Hepatocyte (in vitro differentiated cells): ENCODE data around the gene RADIL. TPM values are rescaled to one million over a fixed set of nuclear protein-coding genes. Genes with fewer than 3 reads are reported as not detected.

Experiments used
- DNase-seq: peaks from one replicate; pipeline ENCODE4 v3.0.0-alpha.2; 2016; ENCODE audit warnings: low spot score
- H2AFZ ChIP-seq: fragments of 200-600 bp; sonication (generic); 2 replicates; pipeline ENCODE4 v1.6.0; 2016; ENCODE audit warnings: antibody characterized with exemption, mild to moderate bottlenecking
- H3K27ac ChIP-seq: fragments of 200-600 bp; sonication (generic); 2 replicates; pipeline ENCODE4 v1.5.1; 2016; ENCODE audit warnings: mild to moderate bottlenecking
- H3K27me3 ChIP-seq: fragments of 200-600 bp; sonication (generic); 2 replicates; pipeline ENCODE4 v1.6.1; 2016
- H3K36me3 ChIP-seq: fragments of 200-600 bp; sonication (generic); replicated peaks from 2 replicates; pipeline ENCODE4 v1.5.1; 2016; ENCODE audit warnings: low read depth; ENCODE audit not compliant: insufficient read depth
- H3K4me1 ChIP-seq: fragments of 200-600 bp; sonication (generic); 2 replicates; pipeline ENCODE4 v1.5.1; 2016; ENCODE audit warnings: mild to moderate bottlenecking, moderate library complexity; ENCODE audit not compliant: insufficient read depth
- H3K4me2 ChIP-seq: fragments of 200-600 bp; sonication (generic); 2 replicates; pipeline ENCODE4 v1.6.0; 2016
- H3K4me3 ChIP-seq: fragments of 200-600 bp; sonication (generic); 2 replicates; pipeline ENCODE4 v1.5.1; 2016; ENCODE audit warnings: mild to moderate bottlenecking
- H3K79me2 ChIP-seq: fragments of 200-600 bp; sonication (generic); 2 replicates; pipeline ENCODE4 v1.6.0; 2017; ENCODE audit warnings: mild to moderate bottlenecking
- H3K9me2 ChIP-seq: fragments of 200-600 bp; sonication (generic); replicated peaks from 2 replicates; pipeline ENCODE4 v1.6.0; 2017; ENCODE audit warnings: mild to moderate bottlenecking; ENCODE audit not compliant: insufficient read depth
- H3K9me3 ChIP-seq: fragments of 200-600 bp; sonication (generic); 2 replicates; pipeline ENCODE4 v1.5.1; 2016; ENCODE audit warnings: low read depth, mild to moderate bottlenecking
- H4K20me1 ChIP-seq: fragments of 200-600 bp; sonication (generic); 2 replicates; pipeline ENCODE4 v1.6.0; 2016; ENCODE audit warnings: mild to moderate bottlenecking; ENCODE audit not compliant: insufficient read depth, poor library complexity, severe bottlenecking
- EZH2 ChIP-seq: fragments of 200-600 bp; sonication (generic); IDR thresholded peaks from 2 replicates; pipeline ENCODE4 v1.6.1; 2016; ENCODE audit warnings: antibody characterized with exemption, mild to moderate bottlenecking, borderline replicate concordance
- EZH2phosphoT487 ChIP-seq: fragments of 200-600 bp; sonication (generic); IDR thresholded peaks from one replicate; pipeline ENCODE4 v1.6.1; 2018; ENCODE audit warnings: antibody characterized with exemption, mild to moderate bottlenecking, low read depth, moderate library complexity; ENCODE audit not compliant: unreplicated experiment, severe bottlenecking
- WGBS: methylation state at CpG from one replicate; pipeline ENCODE4 v1.1.6; 2016; ENCODE audit warnings: low lambda C conversion rate; ENCODE audit errors: missing lambda C conversion rate; 5-methylcytosine and 5-hydroxymethylcytosine counted together
- polyA plus RNA-seq: library from polyadenylated mRNA; unstranded; fragments of >200 nt; fragmentation: Nextera tagmentation; extraction: Ambion mirVana; gene quantifications from 2 replicates; pipeline ENCODE4 v1.2.1, GENCODE V29; 2016
- total RNA-seq: library from RNA; depleted of rRNA; stranded (reverse); fragments of >200 nt; gene quantifications from 2 replicates; pipeline ENCODE4 v1.2.3, GENCODE V29; 2014
- TF ChIP-seq, protein P1 (sequence below): fragments of 200-600 bp; sonication (generic); IDR thresholded peaks from 2 replicates; pipeline ENCODE4 v1.5.1; 2016; ENCODE audit warnings: antibody characterized with exemption, mild to moderate bottlenecking; ENCODE audit not compliant: poor library complexity

Gene RADIL
- total and polyA plus RNA-seq, 2 experiments from 2014 or later = 0.53 to 0.60 TPM

DNA sequence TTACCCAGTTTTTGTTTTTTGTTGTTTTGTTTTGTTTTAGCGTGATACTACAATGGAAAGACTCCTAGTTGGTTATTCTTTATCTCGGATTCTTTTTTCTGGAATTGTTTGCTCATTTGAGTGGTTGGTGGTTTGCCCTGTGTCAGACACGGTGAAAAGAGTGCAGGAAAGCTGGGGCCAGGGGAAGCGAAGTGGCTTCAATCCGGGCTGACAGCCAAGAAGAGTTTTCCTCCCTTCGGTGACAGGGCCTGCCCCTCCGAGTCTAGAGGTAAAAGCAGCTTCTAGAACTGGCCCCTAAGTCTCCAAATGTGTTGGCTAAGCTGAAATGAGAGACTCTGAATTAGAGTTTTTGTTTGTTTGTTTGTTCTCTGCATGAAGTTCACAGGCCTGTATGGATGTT lies 113.8 kb downstream of the RADIL start:
- Histone ChIP-seq H3K9me3 (no peaks in the 10 kb centered on the region), H3K27me3 (no peaks in the 10 kb centered on the region), H3K27ac (no peak overlapping the region), H3K4me1 (no peaks in the 10 kb centered on the region), H3K79me2 (peaks cover 9% of the 10 kb centered on the region), H3K4me2 (no peak overlapping the region), H3K36me3 (no peaks in the 10 kb centered on the region), H3K9me2 (no peaks in the 10 kb centered on the region), H3K4me3 (no peak overlapping the region), H4K20me1 (no peaks in the 10 kb centered on the region), H2AFZ (no peak overlapping the region)
- no peak for DNase-seq
- TF ChIP-seq EZH2 = no peak
- TF ChIP-seq, protein P1, sequence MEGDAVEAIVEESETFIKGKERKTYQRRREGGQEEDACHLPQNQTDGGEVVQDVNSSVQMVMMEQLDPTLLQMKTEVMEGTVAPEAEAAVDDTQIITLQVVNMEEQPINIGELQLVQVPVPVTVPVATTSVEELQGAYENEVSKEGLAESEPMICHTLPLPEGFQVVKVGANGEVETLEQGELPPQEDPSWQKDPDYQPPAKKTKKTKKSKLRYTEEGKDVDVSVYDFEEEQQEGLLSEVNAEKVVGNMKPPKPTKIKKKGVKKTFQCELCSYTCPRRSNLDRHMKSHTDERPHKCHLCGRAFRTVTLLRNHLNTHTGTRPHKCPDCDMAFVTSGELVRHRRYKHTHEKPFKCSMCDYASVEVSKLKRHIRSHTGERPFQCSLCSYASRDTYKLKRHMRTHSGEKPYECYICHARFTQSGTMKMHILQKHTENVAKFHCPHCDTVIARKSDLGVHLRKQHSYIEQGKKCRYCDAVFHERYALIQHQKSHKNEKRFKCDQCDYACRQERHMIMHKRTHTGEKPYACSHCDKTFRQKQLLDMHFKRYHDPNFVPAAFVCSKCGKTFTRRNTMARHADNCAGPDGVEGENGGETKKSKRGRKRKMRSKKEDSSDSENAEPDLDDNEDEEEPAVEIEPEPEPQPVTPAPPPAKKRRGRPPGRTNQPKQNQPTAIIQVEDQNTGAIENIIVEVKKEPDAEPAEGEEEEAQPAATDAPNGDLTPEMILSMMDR = no peak
- no peak for TF ChIP-seq EZH2phosphoT487
- WGBS = 77% methylated on average over 7 of the region's 7 CpGs

DNA sequence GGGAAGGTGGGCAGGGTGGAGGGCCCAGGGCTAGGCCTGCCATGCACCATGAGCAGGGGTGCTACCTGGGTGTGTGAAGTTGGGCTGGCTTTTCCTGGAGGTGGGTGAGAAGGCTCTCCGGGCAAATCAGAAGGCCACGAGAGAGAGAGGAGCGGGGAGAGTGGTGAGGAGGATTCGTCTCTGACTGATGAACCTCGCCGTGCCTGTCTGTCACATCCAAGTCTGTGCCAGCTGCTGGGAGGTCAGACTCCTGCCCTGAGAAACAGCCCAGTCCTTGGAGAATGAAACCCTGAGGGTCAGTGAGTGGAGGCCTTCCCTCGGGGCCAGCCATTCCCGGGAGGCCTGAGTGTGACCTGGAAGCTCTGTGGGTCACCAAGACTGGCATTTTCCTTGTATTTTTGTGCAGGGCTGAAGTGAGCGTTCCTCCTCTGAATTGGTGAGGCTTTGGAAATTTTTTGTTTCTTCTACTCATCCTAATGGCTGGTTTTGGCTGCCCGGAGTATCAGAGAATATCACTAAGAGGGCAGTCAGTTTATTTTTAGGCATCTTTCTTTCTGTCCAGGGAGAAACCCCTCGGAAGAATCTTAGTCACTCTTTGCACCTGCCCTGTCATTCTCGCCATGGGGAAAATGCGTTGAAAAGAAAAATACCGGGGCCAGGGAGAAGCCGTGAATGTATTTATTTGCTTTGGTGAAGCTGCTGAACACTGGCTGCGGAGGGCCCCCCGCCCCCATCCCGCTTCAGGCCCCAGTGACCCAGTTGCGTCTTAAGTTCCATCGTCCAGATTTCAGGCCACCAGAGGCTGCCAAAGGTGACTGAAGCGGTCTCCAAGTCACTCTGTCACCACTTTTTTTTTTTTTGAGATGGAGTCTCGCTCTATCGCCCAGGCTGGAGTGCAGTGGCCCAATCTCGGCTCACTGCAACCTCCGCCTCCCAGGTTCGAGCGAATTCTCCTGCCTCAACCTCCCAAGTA lies 114.6 kb downstream of the RADIL start:
- no peaks in the 10 kb centered on the region for H3K9me2 ChIP-seq
- DNase-seq = no peak
- WGBS = 95% methylated on average over 26 of the region's 27 CpGs
- no peak for TF ChIP-seq EZH2phosphoT487
- no peak for TF ChIP-seq EZH2
- TF ChIP-seq, protein P1 = no peak
- no peaks in the 10 kb centered on the region for H3K4me1 ChIP-seq
- no peaks in the 10 kb centered on the region for H3K27me3 ChIP-seq
- no peaks in the 10 kb centered on the region for H3K9me3 ChIP-seq
- H4K20me1 ChIP-seq = no peaks in the 10 kb centered on the region
- peaks cover 4% of the 10 kb centered on the region for H3K79me2 ChIP-seq
- no peak overlapping the region for H3K4me3 ChIP-seq
- H2AFZ ChIP-seq = no peak overlapping the region
- no peak overlapping the region for H3K27ac ChIP-seq
- H3K36me3 ChIP-seq = no peaks in the 10 kb centered on the region
- H3K4me2 ChIP-seq = no peak overlapping the region

DNA sequence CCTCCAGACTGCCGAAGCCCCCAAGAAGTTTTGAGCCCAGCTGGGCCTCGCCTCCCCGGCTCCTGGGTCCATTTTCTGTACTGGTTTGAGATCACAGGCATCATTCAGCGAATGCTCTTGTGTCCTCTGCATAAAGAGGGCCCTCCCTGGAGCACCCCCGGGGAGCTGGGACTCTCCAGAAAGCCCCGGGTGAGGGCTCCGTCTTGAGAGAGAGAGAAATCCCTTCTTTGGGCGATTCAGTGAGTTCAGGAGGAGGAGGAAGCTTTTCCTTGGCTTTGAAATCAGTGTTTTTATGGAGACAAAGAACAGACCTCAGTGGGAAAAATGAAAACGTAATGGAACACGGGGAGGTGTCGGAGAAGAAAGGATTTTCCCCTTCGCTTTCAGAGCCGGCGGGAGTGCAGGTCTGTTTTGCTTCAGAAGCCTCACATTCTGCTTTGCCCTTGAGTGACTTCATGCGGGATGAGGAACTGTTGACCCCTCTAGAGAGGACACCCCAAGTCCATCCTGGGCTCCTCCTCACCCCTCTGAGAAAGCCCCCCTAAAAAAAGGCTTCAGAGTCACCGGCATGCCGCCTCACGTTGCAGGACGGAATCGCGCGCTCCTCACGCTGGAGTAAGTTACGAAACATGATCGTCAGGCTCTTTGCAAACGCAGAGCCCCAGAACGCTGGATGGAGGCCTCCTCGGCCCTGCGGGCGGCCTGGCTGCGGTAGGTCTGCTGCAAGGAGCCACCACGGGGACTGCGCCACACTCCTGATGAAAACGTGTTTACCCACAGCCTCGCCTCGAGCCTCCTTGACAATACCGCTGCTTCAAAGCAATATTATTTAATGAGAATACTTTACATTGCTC lies 116.6 kb downstream of the RADIL start:
- Histone ChIP-seq H3K9me3 (no peaks in the 10 kb centered on the region), H4K20me1 (no peaks in the 10 kb centered on the region), H3K27me3 (no peaks in the 10 kb centered on the region), H3K4me3 (no peak overlapping the region), H3K79me2 (peaks cover 4% of the 10 kb centered on the region), H3K9me2 (no peaks in the 10 kb centered on the region), H3K4me1 (no peaks in the 10 kb centered on the region), H2AFZ (no peak overlapping the region), H3K36me3 (no peaks in the 10 kb centered on the region), H3K27ac (peak overlapping the region; percentile 86), H3K4me2 (peak overlapping the region; percentile 8)
- WGBS = 75% methylated on average over 37 of the region's 37 CpGs
- TF ChIP-seq EZH2phosphoT487 (no peak), EZH2 (no peak)
- TF ChIP-seq, protein P1 = no peak
- DNase-seq = peak; percentile 45
